ENCODE results near the gene ST7. TPM values are rescaled to one million over a fixed set of nuclear protein-coding genes. Genes with fewer than 3 reads are reported as not detected.

The ST7 gene
- total and polyA plus RNA-seq, 2 of the 13 experiments (the other 11 are each of a cell fraction or from before 2014, with no cell fraction given), result 17.3 to 23.5 TPM

DNA sequence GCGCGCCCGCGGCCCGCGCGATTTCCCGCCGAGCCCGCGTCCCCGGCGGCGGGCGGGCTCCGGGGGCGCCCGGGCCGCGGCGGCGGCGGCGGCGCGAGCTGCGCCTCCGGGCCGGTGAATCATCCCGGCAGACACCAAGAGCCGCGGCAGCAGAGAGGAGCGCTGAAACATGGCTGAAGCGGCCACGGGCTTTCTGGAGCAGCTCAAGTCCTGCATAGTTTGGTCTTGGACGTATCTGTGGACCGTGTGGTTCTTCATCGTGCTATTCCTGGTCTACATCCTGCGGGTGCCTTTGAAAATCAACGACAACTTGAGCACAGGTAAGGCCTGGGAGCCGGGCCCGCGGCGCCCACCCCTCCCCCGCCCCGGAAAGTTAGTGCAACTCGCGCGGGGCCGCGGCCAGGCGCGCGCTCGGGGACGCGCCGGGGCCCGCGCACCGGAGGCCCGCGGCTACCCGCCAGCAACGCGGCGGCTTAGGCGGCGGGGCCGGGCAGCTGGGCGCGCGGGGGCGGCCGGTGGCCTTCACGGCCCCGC is at the start of gene ST7 (continued):
- no peak for TF ChIP-seq ZBTB8A (CRISPR knock-in tag; IDR thresholded peaks at IDR 0.05; ENCODE audit: borderline replicate concordance, low read depth)
- peak; percentile 34 for TF ChIP-seq KMT2B (CRISPR knock-in tag; IDR thresholded peaks at IDR 0.05)
- TF ChIP-seq ZNF777 (CRISPR knock-in tag; IDR thresholded peaks at IDR 0.05), result no peak
- no peak for TF ChIP-seq SSRP1 (CRISPR knock-in tag; IDR thresholded peaks at IDR 0.05)
- TF ChIP-seq, protein P1, sequence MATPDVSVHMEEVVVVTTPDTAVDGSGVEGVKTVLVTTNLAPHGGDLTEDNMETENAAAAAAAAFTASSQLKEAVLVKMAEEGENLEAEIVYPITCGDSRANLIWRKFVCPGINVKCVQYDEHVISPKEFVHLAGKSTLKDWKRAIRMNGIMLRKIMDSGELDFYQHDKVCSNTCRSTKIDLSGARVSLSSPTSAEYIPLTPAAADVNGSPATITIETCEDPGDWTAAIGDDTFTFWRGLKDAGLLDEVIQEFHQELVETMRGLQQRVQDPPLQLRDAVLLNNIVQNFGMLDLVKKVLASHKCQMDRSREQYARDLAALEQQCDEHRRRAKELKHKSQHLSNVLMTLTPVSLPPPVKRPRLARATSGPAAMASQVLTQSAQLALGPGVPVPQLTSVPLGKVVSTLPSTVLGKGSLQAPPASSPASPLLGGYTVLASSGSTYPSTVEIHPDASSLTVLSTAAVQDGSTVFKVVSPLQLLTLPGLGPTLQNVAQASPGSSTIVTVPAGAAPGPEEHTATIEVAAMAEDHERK (CRISPR knock-in tag; IDR thresholded peaks at IDR 0.05; ENCODE audit: low read depth), result no peak
- 0 out of 2 replicates have a peak, but pooled peaks have one; percentile 24 for TF ChIP-seq MED1 (CRISPR knock-in tag; IDR thresholded peaks at IDR 0.05)
- no peak for TF ChIP-seq ZNF761 (CRISPR knock-in tag; conservative IDR thresholded peaks at IDR 0.05)
- TF ChIP-seq ZNF264 (CRISPR knock-in tag; IDR thresholded peaks at IDR 0.05), result 0 out of 2 replicates have a peak, but pooled peaks have one; percentile 18
- no peak for TF ChIP-seq ZNF562 (CRISPR knock-in tag; IDR thresholded peaks at IDR 0.05; ENCODE audit: borderline replicate concordance)
- no peak for TF ChIP-seq HNRNPUL1 (IDR thresholded peaks at IDR 0.05; ENCODE audit: low read depth, low read length)
- TF ChIP-seq ZNF570 (CRISPR knock-in tag; IDR thresholded peaks at IDR 0.05; ENCODE audit: borderline replicate concordance), result no peak
- TF ChIP-seq, protein P2, sequence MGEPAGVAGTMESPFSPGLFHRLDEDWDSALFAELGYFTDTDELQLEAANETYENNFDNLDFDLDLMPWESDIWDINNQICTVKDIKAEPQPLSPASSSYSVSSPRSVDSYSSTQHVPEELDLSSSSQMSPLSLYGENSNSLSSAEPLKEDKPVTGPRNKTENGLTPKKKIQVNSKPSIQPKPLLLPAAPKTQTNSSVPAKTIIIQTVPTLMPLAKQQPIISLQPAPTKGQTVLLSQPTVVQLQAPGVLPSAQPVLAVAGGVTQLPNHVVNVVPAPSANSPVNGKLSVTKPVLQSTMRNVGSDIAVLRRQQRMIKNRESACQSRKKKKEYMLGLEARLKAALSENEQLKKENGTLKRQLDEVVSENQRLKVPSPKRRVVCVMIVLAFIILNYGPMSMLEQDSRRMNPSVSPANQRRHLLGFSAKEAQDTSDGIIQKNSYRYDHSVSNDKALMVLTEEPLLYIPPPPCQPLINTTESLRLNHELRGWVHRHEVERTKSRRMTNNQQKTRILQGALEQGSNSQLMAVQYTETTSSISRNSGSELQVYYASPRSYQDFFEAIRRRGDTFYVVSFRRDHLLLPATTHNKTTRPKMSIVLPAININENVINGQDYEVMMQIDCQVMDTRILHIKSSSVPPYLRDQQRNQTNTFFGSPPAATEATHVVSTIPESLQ (CRISPR knock-in tag; conservative IDR thresholded peaks at IDR 0.05), result no peak
- no peak for TF ChIP-seq ZNF83 (CRISPR knock-in tag; IDR thresholded peaks at IDR 0.05; ENCODE audit: borderline replicate concordance)
- TF ChIP-seq ZNF607 (CRISPR knock-in tag; IDR thresholded peaks at IDR 0.05; ENCODE audit: borderline replicate concordance), result no peak
- TF ChIP-seq ZFP41 (CRISPR knock-in tag; IDR thresholded peaks at IDR 0.05; ENCODE audit: borderline replicate concordance), result no peak
- no peak for TF ChIP-seq ZNF296 (CRISPR knock-in tag; conservative IDR thresholded peaks at IDR 0.05)
- TF ChIP-seq ZNF432 (CRISPR knock-in tag; IDR thresholded peaks at IDR 0.05; ENCODE audit: borderline replicate concordance), result no peak
- TF ChIP-seq KAT2B (IDR thresholded peaks at IDR 0.05; ENCODE audit: borderline replicate concordance, low read depth, low read length), result no peak
- TF ChIP-seq, protein P3, sequence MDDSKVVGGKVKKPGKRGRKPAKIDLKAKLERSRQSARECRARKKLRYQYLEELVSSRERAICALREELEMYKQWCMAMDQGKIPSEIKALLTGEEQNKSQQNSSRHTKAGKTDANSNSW (CRISPR knock-in tag; IDR thresholded peaks at IDR 0.05; ENCODE audit: borderline replicate concordance), result no peak
- TF ChIP-seq, protein P4, sequence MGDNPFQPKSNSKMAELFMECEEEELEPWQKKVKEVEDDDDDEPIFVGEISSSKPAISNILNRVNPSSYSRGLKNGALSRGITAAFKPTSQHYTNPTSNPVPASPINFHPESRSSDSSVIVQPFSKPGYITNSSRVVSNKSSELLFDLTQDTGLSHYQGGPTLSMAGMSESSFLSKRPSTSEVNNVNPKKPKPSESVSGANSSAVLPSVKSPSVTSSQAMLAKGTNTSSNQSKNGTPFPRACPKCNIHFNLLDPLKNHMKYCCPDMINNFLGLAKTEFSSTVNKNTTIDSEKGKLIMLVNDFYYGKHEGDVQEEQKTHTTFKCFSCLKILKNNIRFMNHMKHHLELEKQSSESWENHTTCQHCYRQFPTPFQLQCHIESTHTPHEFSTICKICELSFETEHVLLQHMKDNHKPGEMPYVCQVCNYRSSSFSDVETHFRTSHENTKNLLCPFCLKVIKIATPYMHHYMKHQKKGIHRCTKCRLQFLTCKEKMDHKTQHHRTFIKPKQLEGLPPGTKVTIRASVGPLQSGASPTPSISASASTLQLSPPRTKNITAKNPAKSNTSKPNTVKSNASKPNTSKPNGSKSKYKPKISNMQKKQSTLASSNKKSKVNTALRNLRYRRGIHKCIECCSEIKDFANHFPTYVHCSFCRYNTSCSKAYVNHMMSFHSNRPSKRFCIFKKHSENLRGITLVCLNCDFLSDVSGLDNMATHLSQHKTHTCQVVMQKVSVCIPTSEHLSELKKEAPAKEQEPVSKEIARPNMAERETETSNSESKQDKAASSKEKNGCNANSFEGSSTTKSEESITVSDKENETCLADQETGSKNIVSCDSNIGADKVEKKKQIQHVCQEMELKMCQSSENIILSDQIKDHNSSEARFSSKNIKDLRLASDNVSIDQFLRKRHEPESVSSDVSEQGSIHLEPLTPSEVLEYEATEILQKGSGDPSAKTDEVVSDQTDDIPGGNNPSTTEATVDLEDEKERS (CRISPR knock-in tag; IDR thresholded peaks at IDR 0.05), result no peak
- 0 out of 2 replicates have a peak, but pooled peaks have one; percentile 17 for TF ChIP-seq CENPT (CRISPR knock-in tag; IDR thresholded peaks at IDR 0.05; ENCODE audit: low read depth)
- no peak for TF ChIP-seq HNF4A (CRISPR knock-in tag; IDR thresholded peaks at IDR 0.05)
- no peak for TF ChIP-seq ZNF720 (CRISPR knock-in tag; IDR thresholded peaks at IDR 0.05)
- TF ChIP-seq EHMT2 (IDR thresholded peaks at IDR 0.05; ENCODE audit: borderline replicate concordance, low read depth, low read length), result no peak
- no peak for TF ChIP-seq SALL2 (CRISPR knock-in tag; IDR thresholded peaks at IDR 0.05)
